Naive thymus-derived CD4-positive, alpha-beta T cell (primary cell): ENCODE data around the gene DYNC1I1. TPM values are rescaled to one million over a fixed set of nuclear protein-coding genes. Genes with fewer than 3 reads are reported as not detected.

Experiments
- ATAC-seq: fragments of 150-1000 bp; cut with Tn5 transposase; 2 replicates; pipeline ENCODE4 v1.10.0; 2021; ENCODE audit warnings: mild to moderate bottlenecking, moderate library complexity
- CTCF ChIA-PET: fragments of 350-600 bp; sonication (Branson Sonifier 250); formaldehyde crosslinking; loops from one replicate; lab custom pipeline; 2021; ENCODE audit warnings: antibody characterized with exemption; lab: Charles Lee
- POLR2A ChIA-PET: fragments of 350-600 bp; sonication (Branson Sonifier 250); formaldehyde crosslinking; loops from one replicate; lab custom pipeline; 2021; ENCODE audit warnings: antibody characterized with exemption, inconsistent platforms; lab: Charles Lee
- DNase-seq, 9 donors: peaks; one replicate each; pipeline versions ENCODE4 v3.0.0 to v3.0.0-alpha.2; 2020 to 2022; ENCODE audit warnings: mixed read lengths in 1 of 9
- H3K27ac ChIP-seq: one replicate; pipeline ENCODE4 v1.7.0; 2013; ENCODE audit warnings: mild to moderate bottlenecking, low read depth, low read length, moderate library complexity
- H3K27me3 ChIP-seq, 2 donors: one replicate each; pipeline ENCODE4 v1.7.0; 2013; ENCODE audit warnings: low read length in 2 of 2, mild to moderate bottlenecking in 2 of 2, moderate library complexity in 2 of 2; ENCODE audit not compliant: control insufficient read depth in 2 of 2, insufficient read depth in 2 of 2
- H3K36me3 ChIP-seq, 3 experiments: 1 replicate in 2 of 3; 2 replicates in 1 of 3; pipeline ENCODE4 v1.7.0; 2013; ENCODE audit warnings: low read length in 3 of 3, mild to moderate bottlenecking in 3 of 3, moderate library complexity in 1 of 3; ENCODE audit not compliant: insufficient read depth in 3 of 3, control insufficient read depth in 2 of 3
- H3K4me1 ChIP-seq, 2 donors: one replicate each; pipeline ENCODE4 v1.7.0; 2013; ENCODE audit warnings: low read length in 2 of 2, mild to moderate bottlenecking in 2 of 2, moderate library complexity in 1 of 2; ENCODE audit not compliant: control insufficient read depth in 2 of 2, insufficient read depth in 2 of 2
- H3K4me3 ChIP-seq: 2 replicates; pipeline ENCODE4 v1.7.0; 2013; ENCODE audit warnings: mild to moderate bottlenecking, low read length
- H3K9me3 ChIP-seq, 3 experiments: 1 replicate in 2 of 3; 2 replicates in 1 of 3; pipeline ENCODE4 v1.7.0; 2013; ENCODE audit warnings: low read length in 3 of 3; ENCODE audit not compliant: control insufficient read depth in 2 of 3
- H3K27ac Mint-ChIP-seq, 9 donors: one replicate each; pipeline ENCODE4 v1.8.0; 2020 to 2022; ENCODE audit warnings: mixed read lengths in 9 of 9, mild to moderate bottlenecking in 8 of 9, moderate library complexity in 5 of 9, inconsistent platforms in 2 of 9
- H3K27me3 Mint-ChIP-seq, 5 donors: one replicate each; pipeline ENCODE4 v1.8.0; 2021 to 2022; ENCODE audit warnings: mixed read lengths in 5 of 5, mild to moderate bottlenecking in 1 of 5
- H3K36me3 Mint-ChIP-seq, 5 donors: one replicate each; pipeline ENCODE4 v1.8.0; 2020 to 2022; ENCODE audit warnings: mixed read lengths in 5 of 5, mild to moderate bottlenecking in 3 of 5, inconsistent platforms in 1 of 5
- H3K4me1 Mint-ChIP-seq, 7 donors: one replicate each; pipeline ENCODE4 v1.8.0; 2020 to 2022; ENCODE audit warnings: mixed read lengths in 7 of 7, mild to moderate bottlenecking in 3 of 7, inconsistent platforms in 1 of 7
- H3K4me3 Mint-ChIP-seq, 10 donors: one replicate each; pipeline ENCODE4 v1.8.0; 2020 to 2022; ENCODE audit warnings: mild to moderate bottlenecking in 10 of 10, mixed read lengths in 10 of 10, moderate library complexity in 6 of 10, inconsistent platforms in 2 of 10
- H3K9me3 Mint-ChIP-seq, 11 donors: one replicate each; pipeline ENCODE4 v1.8.0; 2020 to 2022; ENCODE audit warnings: mixed read lengths in 11 of 11, mild to moderate bottlenecking in 4 of 11, inconsistent platforms in 1 of 11, moderate library complexity in 1 of 11
- intact Hi-C, 2 donors: fragments of 100-400 bp; cut with micrococcal nuclease; formaldehyde crosslinking; loops; one replicate each; pipeline ENCODE4 v1.15.1; 2023
- polyA plus RNA-seq, 2 donors: library from polyadenylated mRNA; unstranded; fragments of 300-500 nt; fragmentation: Illumina TruSeq; gene quantifications; one replicate each; pipeline ENCODE4 v1.2.3, GENCODE V29; 2021
- total RNA-seq, 6 experiments: library from RNA in 5 of 6; stranded (reverse) in 5 of 6; gene quantifications; 1 replicate in 5 of 6; 2 replicates in 1 of 6; pipeline ENCODE4 v1.2.3 and lab custom pipeline; 2021 to 2026

The DYNC1I1 gene
- total and polyA plus RNA-seq, 7 experiments from 2014 or later = 0.61 TPM; not detected in 6

GRCh38 chr7:95910341-95910740 is 138.0 kb downstream of the DYNC1I1 start:
- ATAC-seq (no peak), DNase-seq (no peak)
- Histone ChIP-seq H3K27me3 (no peaks in the 10 kb centered on the region), H3K4me3 (no peak overlapping the region), H3K9me3 (no peaks in the 10 kb centered on the region), H3K27ac (no peak overlapping the region), H3K36me3 (no peaks in the 10 kb centered on the region), H3K4me1 (no peaks in the 10 kb centered on the region)
- Mint-ChIP-seq H3K9me3 (no peaks in the 10 kb centered on the region), H3K4me3 (no peak overlapping the region), H3K27ac (no peak overlapping the region), H3K27me3 (peaks cover 20 to 53% (median 22%) of the 10 kb centered on the region in 5 donors), H3K36me3 (no peaks in the 10 kb centered on the region), H3K4me1 (no peaks in the 10 kb centered on the region)
- ChIA-PET POLR2A (no interaction called here), CTCF (no interaction called here)
- intact Hi-C loops = no loop called here

GRCh38 chr7:95915731-95916130 is 143.4 kb downstream of the DYNC1I1 start:
- Mint-ChIP-seq H3K4me1 (peaks cover 0 to 8% (median 0%) of the 10 kb centered on the region in 7 donors), H3K27me3 (peaks cover 19 to 48% (median 31%) of the 10 kb centered on the region in 5 donors), H3K4me3 (no peak overlapping the region), H3K27ac (no peak overlapping the region), H3K9me3 (no peaks in the 10 kb centered on the region), H3K36me3 (no peaks in the 10 kb centered on the region)
- no peak for ATAC-seq
- no peaks in the 10 kb centered on the region for H3K9me3 ChIP-seq
- ChIA-PET POLR2A (no interaction called here), CTCF (interaction anchor here (0.9 to 2.9 kb wide), 8 partner anchors 10 to 1265 kb away, joined by 3 to 14 read pairs (median 4); no protein-coding TSS in a partner anchor)
- no peaks in the 10 kb centered on the region for H3K4me1 ChIP-seq
- no peaks in the 10 kb centered on the region for H3K36me3 ChIP-seq
- H3K27me3 ChIP-seq = no peaks in the 10 kb centered on the region
- intact Hi-C loops = loop anchor here (1.0 to 5.0 kb wide), 8 partner anchors 160 to 1920 kb away; no protein-coding TSS in a partner anchor
- DNase-seq = no peak
- no peak overlapping the region for H3K27ac ChIP-seq
- no peak overlapping the region for H3K4me3 ChIP-seq

GRCh38 chr7:95916573-95917297 is 144.4 kb downstream of the DYNC1I1 start:
- intact Hi-C loops = loop anchor here (1.0 to 5.0 kb wide), 8 partner anchors 159 to 1919 kb away; no protein-coding TSS in a partner anchor
- Histone ChIP-seq H3K4me1 (no peaks in the 10 kb centered on the region), H3K27ac (no peak overlapping the region), H3K4me3 (no peak overlapping the region), H3K9me3 (no peaks in the 10 kb centered on the region), H3K27me3 (no peaks in the 10 kb centered on the region), H3K36me3 (no peaks in the 10 kb centered on the region)
- ATAC-seq (peak; percentile 72), DNase-seq (peak; percentile 26 to 66 (median 49))
- H3K27ac Mint-ChIP-seq = no peak overlapping the region
- H3K4me1 Mint-ChIP-seq = peaks cover 0 to 8% (median 0%) of the 10 kb centered on the region in 7 donors
- H3K36me3 Mint-ChIP-seq = no peaks in the 10 kb centered on the region
- no peaks in the 10 kb centered on the region for H3K9me3 Mint-ChIP-seq
- ChIA-PET POLR2A (no interaction called here), CTCF (interaction anchor here (1.2 to 2.9 kb wide), 7 partner anchors 11 to 1929 kb away, joined by 3 to 14 read pairs (median 5); no protein-coding TSS in a partner anchor)
- peaks cover 19 to 41% (median 34%) of the 10 kb centered on the region in 5 donors for H3K27me3 Mint-ChIP-seq
- H3K4me3 Mint-ChIP-seq = peak overlapping the region in 1 of 10 donors; percentile 51

GRCh38 chr7:95917634-95918033 is 145.3 kb downstream of the DYNC1I1 start:
- Mint-ChIP-seq H3K4me1 (peaks cover 0 to 8% (median 0%) of the 10 kb centered on the region in 7 donors), H3K9me3 (no peaks in the 10 kb centered on the region), H3K36me3 (no peaks in the 10 kb centered on the region), H3K27ac (no peak overlapping the region), H3K27me3 (peaks cover 14 to 36% (median 35%) of the 10 kb centered on the region in 5 donors), H3K4me3 (no peak overlapping the region)
- ChIA-PET CTCF (interaction anchor here (1.2 to 2.9 kb wide), 4 partner anchors 12 to 1928 kb away, joined by 3 to 14 read pairs (median 5); no protein-coding TSS in a partner anchor), POLR2A (no interaction called here)
- Histone ChIP-seq H3K27me3 (no peaks in the 10 kb centered on the region), H3K27ac (no peak overlapping the region), H3K9me3 (no peaks in the 10 kb centered on the region), H3K4me3 (no peak overlapping the region), H3K36me3 (no peaks in the 10 kb centered on the region), H3K4me1 (no peaks in the 10 kb centered on the region)
- no peak for ATAC-seq
- intact Hi-C loops = loop anchor here in 1 of 2 donors (1.0 to 5.0 kb wide), 4 partner anchors 500 to 1917 kb away; no protein-coding TSS in a partner anchor
- no peak for DNase-seq

GRCh38 chr7:95919556-95919955 is 147.2 kb downstream of the DYNC1I1 start:
- CTCF ChIA-PET = no interaction called here
- intact Hi-C loops = loop anchor here in 1 of 2 donors (5.0 kb wide), 1 partner anchor 498 kb away; no protein-coding TSS in a partner anchor
- ATAC-seq = no peak

GRCh38 chr7:95921543-95921942 is 149.2 kb downstream of the DYNC1I1 start:
- H3K4me3 Mint-ChIP-seq = no peak overlapping the region
- intact Hi-C loops = no loop called here
- no peaks in the 10 kb centered on the region for H3K36me3 Mint-ChIP-seq
- no peak overlapping the region for H3K27ac Mint-ChIP-seq
- CTCF ChIA-PET = no interaction called here
- ATAC-seq = no peak
- H3K9me3 ChIP-seq = no peaks in the 10 kb centered on the region
- H3K9me3 Mint-ChIP-seq = no peaks in the 10 kb centered on the region
- H3K36me3 ChIP-seq = no peaks in the 10 kb centered on the region
- H3K27ac ChIP-seq = no peak overlapping the region
- no peaks in the 10 kb centered on the region for H3K4me1 ChIP-seq
- no peak overlapping the region for H3K4me3 ChIP-seq
- H3K4me1 Mint-ChIP-seq = peaks cover 0 to 6% (median 0%) of the 10 kb centered on the region in 7 donors
- POLR2A ChIA-PET = no interaction called here
- peaks cover 13 to 29% (median 25%) of the 10 kb centered on the region in 5 donors for H3K27me3 Mint-ChIP-seq
- no peak for DNase-seq
- no peaks in the 10 kb centered on the region for H3K27me3 ChIP-seq

More at GRCh38 chr7:95919556-95919955, 147.2 kb downstream of the DYNC1I1 start:
- Histone ChIP-seq H3K27me3 (no peaks in the 10 kb centered on the region), H3K36me3 (no peaks in the 10 kb centered on the region), H3K9me3 (no peaks in the 10 kb centered on the region), H3K27ac (no peak overlapping the region), H3K4me1 (no peaks in the 10 kb centered on the region), H3K4me3 (no peak overlapping the region)
- POLR2A ChIA-PET = no interaction called here
- peaks cover 0 to 8% (median 0%) of the 10 kb centered on the region in 7 donors for H3K4me1 Mint-ChIP-seq
- no peaks in the 10 kb centered on the region for H3K36me3 Mint-ChIP-seq
- H3K9me3 Mint-ChIP-seq = no peaks in the 10 kb centered on the region
- no peak for DNase-seq
- H3K27ac Mint-ChIP-seq = no peak overlapping the region
- peaks cover 17 to 35% (median 30%) of the 10 kb centered on the region in 5 donors for H3K27me3 Mint-ChIP-seq
- no peak overlapping the region for H3K4me3 Mint-ChIP-seq
